Stimulated activated CD4-positive, alpha-beta T cell treated with anti-CD3 and anti-CD28 coated beads, Interleukin-1b, Interleukin-23, amount 100 ng/mL, for 24 hours (primary cell): ENCODE results near the gene INSM1.

Source experiments
- DNase-seq, 4 experiments: peaks; one replicate each; pipeline ENCODE4 v3.0.0-alpha.2; 2020; ENCODE audit warnings: low read depth in 4 of 4, low spot score in 1 of 4

INSM1 gene

DNA sequence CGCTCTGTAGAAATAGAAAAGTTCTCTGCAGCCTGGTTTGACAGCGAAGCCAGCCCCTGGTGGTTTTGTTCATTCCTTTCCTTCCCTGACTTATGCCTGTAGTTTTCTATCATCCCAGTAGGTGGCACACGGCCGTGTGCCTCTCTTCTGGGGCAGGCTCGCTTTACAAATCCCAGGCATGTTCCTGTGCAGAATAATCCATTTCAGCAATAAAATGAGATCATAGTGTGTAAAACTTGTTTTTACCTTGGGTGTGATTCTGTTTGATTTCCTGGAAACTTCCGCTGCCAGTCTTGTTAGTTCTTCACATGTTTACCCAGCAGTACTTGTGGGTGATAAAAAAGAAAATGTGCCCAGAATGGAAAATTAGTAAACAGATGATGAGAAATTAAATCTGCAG lies 7.4 kb upstream of the INSM1 start:
- DNase-seq, result no peak

DNA sequence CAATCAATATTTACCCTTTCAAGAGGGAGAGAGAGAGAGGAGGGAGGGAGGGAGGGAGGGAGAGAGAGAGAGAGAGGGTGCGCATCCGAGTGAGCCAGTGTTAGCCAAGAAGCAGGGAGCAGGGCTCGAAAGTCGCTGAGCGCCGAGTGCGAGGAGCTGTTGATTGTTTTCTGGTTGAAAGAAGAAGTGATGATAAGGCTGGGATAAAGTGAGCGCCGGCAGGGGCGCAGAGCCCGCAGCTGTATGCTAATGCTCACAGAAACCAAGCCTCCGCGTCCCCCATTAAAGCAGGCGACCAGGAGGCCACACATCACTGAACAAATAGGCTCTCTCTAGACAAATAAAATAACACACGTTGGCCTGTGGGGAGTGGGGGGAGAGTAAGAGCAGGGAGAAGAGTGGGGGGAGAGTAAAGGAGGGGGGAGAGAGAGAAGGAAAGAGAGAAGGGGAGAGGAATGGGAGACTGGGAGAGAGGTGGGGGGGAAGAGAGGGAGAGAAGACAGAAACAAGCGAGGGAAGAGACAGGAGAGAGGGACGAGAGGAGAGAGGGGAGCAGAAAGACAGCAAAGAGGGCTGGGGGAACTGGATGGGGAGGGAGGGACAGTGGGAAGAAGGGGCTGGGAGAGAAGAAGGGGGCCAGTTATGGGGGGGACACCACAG lies 5.0 kb upstream of the INSM1 start:
- DNase-seq, result no peak

DNA sequence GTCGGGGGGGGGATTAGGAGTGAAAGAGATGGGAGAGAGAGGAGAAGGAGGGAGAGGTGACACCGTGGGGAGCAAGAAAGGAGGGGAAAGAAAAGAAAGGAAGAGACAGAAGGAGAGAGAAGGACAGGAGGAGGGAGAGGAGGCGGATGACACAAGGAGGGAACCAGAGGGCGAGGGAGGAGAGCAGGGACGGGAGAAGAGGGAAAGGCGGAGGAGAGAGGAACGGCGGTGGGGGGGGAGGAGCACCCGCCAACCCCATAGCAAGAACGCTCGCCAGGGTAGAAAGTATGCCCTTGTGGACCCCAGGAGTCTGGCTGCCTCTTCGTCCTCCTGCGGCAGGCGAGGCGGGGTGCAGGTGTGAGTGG lies 4.5 kb upstream of the INSM1 start:
- DNase-seq, result no peak

DNA sequence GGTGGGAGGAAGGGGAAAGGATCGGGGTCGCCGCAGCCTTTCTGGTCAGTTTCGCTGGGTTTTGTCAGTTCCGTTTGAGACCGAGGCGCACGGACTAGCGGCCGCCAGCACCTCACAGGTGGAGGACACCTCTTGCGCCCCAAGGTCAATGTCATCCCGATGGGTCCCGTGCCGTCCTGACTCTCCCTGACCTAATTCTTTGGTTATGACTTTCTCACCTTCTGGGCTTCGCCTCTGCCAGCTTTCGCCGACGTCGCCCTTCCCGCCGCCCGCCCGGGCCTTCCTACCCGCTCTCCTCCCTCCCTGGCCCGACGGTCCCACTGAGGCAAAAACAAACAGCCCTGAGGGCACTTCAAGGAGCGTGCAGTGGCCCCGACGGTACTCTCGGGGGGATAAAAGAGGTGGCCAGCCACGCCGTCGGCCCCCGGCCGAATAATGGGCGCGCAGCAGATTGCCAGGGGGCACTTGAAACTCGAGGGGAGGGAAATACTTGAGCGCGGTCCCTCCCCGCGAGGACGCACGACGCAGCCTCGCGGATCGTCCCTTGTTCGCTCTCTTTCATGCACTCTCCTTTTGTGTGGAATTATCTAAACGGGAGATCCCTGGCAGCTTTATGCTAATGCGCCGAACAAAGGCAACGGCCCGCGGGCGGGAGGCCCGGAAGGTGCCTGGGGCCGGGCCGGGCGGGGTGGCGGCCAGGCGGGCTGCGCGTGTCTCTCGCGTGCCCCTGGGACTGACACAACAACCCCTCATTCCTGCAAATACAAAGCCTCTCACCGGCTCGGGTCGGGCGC lies 3.9 kb upstream of the INSM1 start:
- DNase-seq, result no peak

DNA sequence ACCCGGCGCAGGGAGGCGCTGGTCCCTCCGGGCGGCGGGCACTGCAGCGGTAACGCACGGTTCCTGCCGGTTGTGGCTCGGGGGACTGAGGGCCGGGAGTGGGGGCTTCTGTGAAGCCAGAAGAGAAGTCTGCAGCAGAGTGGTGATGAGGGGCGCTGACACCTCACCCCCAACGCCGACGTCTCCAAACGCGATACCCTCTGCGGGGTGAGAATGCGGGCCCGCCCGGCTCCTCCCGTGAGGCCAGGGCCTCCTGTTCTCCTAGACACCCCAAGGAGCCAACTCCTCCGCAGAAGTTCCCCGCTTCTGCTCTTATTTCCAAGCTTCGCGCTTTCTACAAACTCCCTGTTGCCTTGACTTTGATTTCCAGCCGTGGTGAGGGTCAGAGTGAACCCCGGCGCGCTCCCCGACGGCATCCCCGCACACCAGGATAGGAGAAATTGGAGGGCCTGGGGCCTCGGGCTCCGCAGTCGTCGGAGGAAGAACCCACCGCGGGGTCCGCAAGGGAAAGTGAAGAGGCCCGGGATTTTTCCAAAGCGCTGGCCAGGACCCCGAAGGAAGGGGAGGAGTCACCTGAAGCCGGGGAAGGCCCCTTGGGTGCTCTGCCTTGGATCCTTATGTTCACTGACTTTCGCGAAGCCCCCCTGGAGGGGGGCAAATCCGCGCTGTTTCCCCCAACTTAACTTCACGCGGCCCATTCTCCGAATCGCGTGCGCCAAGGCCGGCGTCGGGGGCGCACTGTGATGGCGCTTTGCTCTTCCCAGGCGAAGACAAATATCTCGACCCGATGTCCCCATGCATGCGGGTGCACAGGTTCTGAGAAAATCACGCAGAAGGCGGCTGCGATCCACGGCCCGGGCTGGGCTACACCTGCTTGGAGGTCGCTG lies 3.1 kb upstream of the INSM1 start:
- DNase-seq, result no peak

DNA sequence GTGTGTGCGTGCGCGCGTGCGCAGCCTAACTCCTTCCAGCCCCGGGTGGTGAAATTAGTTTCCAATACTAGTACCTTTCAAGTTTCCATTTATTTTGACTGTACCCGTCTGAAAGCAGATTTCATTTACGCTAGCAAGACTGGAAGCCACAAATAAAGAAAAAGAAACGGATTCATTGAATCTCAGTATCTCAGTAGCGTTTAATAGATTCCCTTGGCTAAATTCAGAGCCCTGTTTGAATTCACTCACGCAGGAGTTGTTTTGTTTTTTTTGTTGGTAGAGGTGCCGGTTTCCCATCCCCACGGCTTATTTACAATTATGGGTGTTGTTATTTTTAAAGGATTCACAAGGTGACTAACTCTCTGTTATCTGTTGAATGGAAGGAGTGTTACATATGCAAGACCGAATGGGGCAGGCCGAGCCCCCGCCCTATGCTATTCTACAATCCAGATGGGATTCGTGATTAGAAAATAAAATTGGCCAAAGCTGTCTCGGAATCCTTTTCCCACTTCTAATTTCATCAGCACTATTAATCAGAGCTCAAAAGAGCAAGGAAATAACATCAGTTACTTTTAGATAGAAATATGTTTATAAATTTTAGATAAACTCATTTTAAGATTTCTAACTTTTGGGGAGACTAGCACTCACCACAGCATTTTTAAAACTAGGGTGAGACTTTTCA lies 2.3 kb upstream of the INSM1 start:
- no peak for DNase-seq

DNA sequence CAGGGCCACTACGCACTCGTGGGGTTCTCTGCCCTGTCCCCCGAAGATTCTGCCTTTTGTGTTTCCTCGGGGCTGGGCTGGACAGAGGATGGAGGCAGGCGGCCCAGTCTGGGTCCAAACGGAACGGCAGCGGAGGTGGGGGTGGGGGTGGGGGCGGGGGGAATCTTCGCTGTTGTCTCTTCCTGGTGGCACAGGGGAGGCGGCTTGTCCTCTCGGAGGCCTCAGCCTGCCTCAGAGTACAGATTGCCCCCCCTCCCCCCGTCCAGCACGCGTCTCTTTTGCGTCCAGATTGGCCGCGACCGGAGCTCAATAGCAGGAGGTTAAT lies 1.4 kb upstream of the INSM1 start:
- DNase-seq, result no peak

DNA sequence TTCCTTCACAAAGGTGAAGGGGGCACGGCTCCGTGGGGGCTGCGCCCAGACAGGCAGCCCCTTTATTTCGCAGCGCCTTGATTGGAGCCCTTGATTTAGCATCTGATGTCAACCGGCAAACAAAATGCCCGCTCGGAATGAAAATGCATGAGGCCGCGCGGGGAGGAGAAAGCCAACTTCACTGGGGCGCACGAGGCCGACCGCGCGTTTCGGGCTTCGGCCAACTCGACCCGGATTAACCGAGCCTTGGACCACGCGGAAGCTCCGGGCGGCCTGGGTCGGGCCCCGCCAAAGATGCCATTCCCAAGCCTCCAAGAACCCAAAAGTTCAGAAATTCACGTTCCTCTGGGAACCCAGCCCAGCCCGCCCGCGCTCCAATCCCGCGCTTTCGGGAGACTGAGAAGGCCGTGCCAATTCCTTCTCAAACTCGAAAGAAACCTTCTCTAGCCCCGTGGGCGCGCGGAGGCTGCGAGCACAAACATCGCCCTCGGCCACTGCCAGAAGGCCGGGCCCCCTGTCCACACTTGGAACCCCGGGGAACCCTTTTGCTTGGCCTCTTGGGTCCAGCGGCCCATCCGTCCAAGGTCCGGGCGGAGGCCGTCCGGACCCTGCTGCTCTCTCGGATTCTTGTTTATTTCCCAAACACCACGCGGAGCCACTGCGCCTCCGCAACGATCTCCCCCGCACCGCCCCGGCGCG lies 879 bp upstream of the INSM1 start:
- DNase-seq, result no peak

DNA sequence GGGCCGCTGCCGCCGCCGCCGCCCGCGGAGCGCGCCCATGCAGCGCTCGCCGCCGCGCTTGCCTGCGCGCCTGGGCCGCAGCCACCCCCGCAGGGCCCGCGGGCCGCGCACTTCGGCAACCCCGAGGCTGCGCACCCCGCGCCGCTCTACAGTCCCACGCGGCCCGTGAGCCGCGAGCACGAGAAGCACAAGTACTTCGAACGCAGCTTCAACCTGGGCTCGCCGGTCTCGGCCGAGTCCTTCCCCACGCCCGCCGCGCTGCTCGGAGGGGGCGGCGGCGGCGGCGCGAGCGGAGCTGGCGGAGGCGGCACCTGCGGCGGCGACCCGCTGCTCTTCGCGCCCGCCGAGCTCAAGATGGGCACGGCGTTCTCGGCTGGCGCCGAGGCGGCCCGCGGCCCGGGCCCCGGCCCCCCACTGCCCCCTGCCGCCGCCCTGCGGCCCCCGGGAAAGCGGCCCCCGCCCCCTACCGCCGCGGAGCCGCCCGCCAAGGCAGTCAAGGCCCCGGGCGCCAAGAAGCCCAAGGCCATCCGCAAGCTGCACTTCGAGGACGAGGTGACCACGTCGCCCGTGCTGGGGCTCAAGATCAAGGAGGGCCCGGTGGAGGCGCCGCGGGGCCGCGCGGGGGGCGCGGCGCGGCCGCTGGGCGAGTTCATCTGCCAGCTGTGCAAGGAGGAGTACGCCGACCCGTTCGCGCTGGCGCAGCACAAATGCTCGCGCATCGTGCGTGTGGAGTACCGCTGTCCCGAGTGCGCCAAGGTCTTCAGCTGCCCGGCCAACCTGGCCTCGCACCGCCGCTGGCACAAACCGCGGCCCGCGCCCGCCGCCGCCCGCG lies 730 bp downstream of the INSM1 start:
- no peak for DNase-seq

DNA sequence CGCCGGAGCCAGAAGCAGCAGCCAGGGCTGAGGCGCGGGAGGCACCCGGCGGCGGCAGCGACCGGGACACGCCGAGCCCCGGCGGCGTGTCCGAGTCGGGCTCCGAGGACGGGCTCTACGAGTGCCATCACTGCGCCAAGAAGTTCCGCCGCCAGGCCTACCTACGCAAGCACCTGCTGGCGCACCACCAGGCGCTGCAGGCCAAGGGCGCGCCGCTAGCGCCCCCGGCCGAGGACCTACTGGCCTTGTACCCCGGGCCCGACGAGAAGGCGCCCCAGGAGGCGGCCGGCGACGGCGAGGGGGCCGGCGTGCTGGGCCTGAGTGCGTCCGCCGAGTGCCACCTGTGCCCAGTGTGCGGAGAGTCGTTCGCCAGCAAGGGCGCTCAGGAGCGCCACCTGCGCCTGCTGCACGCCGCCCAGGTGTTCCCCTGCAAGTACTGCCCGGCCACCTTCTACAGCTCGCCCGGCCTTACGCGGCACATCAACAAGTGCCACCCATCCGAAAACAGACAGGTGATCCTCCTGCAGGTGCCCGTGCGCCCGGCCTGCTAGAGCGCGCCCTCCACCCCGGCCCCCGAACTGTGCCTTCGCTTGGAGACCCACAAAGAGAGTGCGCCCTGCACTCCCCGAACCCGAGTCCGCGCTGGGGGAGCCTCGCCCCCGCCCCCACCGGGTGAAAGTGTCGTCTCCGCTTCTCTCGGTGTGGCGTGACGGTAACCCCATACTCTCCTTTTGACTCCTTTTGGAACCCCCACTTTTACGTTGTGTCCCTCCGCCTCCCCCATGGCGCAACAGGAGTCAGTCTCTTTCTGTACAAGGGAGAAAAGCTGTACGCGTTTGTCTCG lies 1.6 kb downstream of the INSM1 start:
- no peak for DNase-seq

DNA sequence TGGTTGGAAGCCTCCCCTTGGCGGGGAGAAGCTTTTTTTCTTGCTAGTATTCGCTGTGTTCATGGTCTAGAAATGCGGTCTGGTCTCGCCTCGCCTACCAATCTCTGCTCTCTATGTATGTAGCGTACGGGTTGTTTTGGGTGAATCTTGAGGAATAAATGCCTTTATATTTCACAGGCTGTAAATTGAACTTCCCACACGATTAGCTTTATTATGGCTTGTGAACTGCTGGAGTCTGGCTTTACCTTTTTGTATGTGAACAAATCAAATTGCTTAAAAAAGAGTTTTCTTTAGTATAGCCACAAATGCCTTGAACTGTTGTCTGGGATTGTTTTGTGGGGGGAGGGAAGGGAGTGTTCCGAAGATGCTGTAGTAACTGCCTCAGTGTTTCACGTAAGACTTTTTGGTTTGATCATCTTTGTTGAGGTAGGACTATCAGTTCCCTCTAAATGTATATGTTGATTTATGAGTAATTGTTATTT lies 2.2 kb downstream of the INSM1 start:
- no peak for DNase-seq

DNA sequence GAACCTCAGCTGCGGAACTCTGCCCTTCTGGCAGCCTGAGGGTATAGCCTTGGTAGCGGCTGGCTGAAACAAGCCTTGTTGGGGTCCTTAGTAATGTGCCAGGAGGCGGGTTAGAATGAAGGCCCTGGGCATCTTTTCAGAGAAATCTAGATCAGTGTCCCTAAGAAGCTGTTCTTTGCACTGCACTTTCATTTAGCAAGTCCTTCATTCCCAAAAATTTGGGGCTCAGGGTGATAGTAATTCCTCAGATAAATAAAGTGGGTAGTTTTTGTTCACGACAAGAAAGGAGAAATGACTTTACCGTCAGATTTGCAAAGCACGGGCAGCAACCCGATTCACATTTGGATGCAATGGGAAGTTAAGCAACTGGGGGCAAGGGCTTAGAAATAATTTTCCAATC lies 3.2 kb downstream of the INSM1 start:
- no peak for DNase-seq

DNA sequence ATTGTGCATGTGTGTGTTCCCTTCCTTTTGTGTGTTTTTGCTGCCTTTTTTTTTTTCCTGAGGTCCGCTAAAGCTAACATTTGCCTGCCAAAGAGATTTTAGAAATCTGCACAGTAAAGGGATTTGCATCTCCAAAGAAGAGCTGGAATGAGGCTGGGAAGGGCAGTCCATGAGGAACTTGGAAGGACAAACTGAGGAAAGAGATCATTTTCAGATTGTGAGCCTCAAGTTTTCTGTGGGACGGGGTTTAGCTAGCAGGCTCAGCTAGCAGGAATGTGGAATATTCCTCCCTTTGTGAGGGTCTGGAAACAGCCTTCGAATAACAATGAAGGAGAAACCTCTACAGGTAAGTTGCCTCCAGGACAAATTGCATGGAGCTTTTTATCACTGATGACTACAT lies 3.8 kb downstream of the INSM1 start:
- DNase-seq, result no peak

DNA sequence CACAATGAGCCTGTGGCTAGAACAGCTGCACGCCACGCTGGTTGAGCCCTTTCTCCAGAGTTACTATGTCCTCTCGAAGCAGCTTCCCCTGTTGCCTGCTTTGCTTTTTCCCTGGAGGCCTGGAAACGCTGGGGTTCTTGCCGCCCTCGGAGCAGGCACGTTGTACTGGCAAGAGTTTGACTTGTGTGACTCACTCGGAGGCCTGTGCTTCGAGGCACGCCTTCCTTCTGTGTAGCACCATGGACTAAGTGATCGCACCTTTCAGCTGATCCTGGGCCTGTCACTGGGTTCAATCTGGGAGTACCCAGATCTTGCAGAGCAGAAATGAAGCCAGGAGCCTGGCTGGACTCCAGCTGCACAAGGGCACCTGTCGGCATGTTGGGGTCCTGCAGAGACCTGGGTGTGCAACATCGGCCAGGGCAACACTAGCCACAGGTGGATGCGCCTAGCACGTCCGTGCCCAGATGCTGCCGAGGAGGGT lies 5.2 kb downstream of the INSM1 start:
- no peak for DNase-seq

DNA sequence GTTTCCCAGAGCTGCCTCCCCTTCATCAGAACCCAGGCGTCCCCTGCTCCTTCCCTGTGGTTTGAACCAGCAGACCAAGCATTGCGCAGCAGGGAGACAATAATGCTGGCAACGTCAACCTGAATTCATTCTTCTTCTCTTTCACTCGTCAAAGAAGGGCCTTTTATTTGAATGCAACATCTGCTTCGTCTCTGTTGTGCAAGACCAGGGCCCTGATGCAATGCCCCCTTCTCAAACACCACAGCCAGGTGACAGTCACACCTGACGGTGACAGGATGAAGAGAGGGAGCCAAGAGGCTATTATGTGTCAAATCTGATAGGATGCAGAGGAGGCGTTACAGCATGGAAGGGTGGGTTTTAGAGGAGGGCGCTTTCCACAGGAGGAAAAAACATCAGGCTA lies 8.0 kb downstream of the INSM1 start:
- no peak for DNase-seq

DNA sequence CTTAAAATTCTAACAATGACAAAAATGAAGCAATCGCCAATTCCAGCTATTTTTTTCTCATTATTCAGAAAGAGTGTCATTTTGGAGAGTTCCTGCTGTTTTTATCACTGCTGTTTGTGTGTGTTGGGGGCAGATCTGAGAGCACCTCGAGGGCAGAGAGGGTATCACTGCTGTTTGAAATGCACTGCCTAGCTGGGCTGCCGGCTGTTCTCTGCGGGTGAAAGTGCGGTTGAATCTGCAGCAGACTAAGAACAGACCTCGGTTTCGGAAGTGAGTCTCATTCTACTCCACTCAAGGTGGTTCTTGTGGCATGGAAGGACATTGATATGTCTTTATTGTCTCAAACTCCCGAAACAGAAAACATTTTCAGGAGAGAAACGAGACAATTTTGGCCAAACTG lies 18.3 kb downstream of the INSM1 start:
- DNase-seq, result no peak

DNA sequence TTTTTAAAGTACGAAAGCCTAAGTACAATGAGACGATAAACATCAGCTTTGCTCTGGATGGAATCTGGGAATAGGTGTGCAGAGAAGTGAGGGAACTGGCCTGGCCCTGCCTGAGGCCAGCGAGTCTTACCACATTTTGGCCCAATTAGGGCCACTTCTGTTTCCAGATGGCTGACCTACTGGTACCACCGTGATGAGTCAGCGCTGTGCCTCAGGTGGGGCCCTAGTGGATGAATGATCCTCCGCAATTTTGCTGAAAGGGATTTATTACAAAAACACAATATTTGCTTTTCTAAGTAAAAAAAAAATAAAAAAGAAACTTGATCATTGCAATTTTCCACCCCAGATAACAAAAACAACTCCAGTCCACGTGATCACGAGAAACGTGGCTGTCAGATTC lies 22.5 kb downstream of the INSM1 start:
- no peak for DNase-seq

DNA sequence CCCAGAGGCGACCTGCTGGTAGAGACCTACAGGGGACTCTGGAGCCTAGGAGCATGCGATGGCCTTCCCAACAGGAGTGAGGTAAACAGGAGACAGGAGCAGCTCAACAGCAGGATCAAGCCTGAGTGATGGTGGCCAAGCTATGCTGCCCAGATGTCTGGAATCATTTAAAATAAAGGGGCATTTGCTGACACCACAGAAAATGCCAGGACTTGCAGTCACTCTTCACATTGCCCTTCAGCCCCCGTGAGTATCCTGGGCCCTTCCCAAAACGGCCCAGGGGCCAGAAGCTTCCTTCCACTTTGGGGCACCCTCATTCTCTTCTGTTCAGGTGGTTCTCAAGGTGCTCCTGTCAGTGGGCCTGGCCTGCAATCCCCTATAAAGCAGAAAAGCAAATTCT lies 23.2 kb downstream of the INSM1 start:
- DNase-seq, result no peak

DNA sequence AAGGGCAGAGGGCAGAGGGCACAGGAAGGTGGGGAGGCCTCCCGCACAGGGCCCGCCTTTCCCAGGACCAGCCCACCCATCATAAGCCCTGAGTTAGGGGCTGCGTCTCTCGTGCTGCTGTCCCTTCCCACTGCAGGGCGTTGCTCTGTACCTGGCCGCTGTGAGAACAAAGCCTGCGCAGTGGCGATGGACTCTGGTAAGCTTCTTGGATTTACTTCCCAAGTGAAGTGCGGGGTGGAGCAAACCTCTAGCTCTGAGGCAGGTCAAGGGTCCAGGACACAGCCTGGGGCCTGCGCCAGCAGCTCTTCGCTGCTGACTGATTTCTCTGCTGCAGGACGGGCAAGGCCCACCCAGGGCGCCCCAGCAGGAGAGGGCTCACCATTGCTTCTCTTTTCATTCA lies 23.9 kb downstream of the INSM1 start:
- DNase-seq, result no peak
